GM03348 (cell line): Measurements from ENCODE around the gene CCDC134.
A peak's percentile ranks its signal among the peaks of the same experiment; 100 is the strongest.
"Not testable (repeated sequence)": the region's sequence is repeated elsewhere in the genome, so short reads cannot be mapped to it uniquely, and the experiment has no call there.

Experiments used
- DNase-seq: peaks from one replicate; pipeline ENCODE4 v3.0.0; 2012; ENCODE audit warnings: low spot score

CCDC134 gene

DNA sequence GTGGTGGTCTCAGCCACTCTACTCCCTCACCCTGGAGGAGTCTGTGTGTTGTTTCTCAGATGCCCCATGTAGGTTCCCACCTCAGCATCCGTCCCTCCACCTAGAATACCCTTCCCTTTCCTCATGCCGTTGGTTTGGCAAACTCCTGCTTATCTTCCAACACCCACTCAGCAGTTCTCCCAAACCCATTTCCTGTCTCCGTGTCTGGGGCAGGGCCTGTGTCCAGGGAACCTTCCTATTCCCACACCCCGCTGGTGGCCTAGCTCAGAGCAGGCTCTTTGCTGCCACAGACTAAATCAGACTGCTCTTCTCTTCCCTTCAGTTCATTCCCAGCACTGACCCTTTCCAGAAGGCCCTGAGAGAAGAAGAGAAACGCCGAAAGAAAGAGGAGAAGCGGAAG, 24.9 kb downstream of the CCDC134 start:
- DNase-seq, result peak; percentile 60

DNA sequence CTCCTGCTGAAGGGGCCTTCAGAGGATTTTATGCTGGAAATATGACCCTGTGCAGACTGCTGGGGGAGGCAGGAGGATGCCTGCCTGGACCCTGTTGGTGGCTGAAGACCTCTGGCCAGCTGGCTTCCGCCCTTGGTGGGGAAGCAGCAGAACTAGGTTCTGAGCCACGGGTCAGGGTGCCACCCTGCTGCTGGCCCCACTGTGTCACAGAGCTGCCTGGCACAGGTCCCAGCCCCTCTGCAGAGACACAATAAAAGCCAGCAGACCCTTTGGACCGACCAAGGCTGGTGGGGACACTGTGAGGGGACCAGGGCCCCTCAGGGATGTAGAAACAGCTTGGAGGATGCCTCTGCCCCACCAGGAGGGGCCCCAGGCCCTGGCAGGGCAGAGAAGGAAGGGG, 25.5 kb downstream of the CCDC134 start:
- DNase-seq, result no peak

DNA sequence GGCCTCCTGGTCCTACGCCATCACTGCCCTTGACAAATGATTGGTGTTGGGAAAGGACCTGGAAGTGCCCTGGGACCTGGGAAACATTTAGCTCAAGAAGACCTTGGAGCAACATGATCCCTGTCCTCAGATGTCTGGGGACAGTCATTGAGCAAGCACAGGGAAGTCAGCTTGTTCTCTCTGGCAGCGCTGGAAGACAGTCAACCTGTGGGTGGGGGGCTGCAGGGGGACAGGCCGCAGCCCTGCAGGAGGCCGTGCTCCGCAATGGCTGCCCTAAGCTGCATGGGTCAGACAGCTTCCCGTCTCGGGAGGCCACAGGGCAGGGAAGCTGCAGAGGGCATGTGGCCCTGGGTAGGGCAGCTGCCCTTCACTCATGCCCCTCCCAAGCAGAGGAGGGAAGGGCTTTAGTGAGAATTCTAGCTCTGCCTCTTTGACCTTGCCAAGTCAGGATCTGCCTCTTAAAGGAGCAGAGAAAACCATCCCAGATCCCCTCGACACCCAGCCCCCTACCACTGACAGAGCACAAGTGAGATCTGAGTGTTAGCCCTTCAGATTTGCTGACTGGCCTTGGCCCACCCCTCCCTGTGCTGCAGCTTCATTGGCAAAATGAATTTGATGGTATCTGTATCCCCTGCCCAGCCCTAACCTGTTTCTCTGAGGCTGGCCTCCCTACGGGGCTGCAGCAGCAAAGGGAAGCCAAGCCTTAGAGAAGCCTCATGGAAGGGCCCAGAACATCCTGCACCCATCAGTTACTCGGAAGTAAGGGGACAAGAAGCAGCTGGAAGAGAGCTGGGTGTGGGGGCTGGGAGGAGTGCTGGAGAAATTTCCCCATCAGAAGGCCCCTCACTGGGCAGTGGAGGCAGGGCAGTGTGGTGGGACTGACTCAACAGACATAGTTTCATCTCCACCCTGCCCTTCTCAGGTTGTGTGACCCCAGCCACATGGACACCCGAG, 26.2 kb downstream of the CCDC134 start:
- no peak for DNase-seq

DNA sequence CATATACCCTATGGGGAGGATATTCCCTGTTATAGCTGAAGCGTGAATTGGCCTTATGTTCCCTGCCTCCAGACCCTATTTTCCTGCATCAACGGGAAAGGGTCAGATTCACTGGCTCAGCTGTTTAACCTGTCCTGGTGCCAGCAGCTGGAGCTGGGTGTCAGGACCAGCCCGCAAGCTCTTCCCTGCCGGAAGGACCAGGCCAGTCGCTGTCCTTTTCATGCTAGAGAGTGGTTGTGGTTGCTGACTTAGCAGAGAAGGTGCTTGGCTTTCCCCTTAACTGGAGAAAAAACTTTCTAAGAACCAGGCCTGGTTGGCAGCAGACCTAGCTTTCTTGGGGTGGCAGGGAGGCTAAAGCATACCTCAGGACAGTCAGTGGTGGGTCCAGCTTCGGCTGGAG, 27.2 kb downstream of the CCDC134 start:
- no peak for DNase-seq

DNA sequence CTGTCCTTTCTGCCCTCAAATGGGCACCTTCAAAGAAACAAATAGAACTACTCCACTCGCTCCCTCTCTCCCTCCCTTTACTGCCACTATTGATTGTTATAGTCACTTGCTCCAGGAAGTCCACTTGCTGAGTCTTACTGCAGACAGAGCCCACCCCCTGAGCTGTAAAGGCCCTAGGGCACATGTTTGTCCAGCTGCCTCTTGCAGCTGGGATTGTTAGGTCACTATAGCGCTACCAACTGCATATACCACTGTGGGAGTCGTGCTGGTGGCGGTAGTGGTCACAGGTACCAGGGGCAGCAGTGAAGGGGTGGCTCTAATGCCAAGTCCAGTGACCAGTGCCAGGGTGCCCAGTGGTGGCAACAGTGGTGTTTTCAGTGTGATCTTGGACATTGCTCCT, 28.0 kb downstream of the CCDC134 start:
- DNase-seq, result no peak

DNA sequence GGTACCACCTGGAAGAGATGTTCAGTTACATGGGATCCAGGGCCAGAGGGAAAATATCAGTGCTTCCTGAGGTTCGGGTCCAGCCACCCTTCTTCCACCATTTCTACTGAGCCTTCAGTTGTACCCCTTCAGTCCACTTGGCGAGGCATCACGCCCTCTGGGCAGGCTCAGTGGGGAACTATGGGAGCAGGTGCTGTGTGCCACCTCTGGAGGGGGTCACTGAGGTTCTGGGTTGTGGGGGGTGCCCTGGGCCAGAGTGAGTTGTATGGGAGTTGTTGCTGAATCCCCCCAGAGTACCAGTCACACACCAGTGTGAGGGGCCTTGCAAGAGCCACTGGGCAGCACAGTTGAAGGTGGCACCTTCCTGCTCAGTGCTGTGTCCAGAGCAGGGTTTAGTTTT, 29.7 kb downstream of the CCDC134 start:
- no peak for DNase-seq

DNA sequence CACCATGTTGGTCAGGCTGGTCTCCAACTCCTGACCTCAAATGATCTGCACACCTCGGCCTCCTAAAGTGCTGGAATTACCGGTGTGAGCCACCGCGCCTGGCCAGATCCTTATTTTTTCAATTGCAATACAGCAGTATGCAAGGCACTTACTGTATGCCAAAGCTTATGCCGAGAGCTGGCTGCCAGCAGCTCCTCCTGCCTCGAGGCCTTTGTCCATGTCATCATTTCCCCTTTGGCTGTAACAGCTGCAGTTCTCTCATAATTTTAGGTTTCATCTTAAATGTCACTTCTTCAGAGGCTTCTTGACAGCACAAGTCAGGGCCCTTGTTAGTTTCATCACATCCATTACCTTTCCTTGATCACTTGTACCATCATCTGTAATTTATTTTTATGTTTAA, 30.9 kb downstream of the CCDC134 start:
- DNase-seq, result no peak

DNA sequence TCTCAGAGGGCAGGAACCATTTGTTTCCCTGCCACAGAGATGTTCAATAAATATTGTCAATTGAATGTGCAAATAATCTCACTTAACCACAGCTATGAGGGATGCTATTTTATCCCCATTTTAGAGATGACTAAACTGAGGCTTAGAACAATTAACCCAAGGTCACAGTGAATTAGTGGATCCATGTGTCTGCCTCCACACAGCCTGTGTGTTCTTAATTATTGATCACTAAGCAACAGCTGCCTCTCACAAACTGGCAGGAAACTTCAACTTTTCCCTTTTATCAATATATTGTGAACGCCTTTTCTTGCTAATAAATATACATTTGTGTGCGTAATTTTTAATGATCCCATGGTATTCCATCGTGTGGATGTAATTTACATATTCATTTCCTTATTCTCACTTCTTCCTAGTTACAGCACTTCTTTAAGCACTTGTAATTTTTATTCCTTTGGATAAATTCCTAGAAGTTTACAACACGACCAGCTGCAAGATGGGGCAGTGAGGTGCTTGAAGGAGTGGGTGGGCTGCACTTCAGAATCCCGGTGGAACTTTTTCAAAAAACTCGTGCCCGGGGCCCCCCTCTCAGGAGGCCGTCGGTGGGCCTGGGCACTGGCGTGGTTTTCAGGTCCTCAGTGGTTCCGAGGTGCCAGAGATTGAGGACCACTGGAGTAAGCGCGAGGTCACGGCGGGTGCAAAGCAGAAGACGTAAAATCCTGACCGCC, 31.5 kb downstream of the CCDC134 start:
- DNase-seq, result peak; percentile 29

DNA sequence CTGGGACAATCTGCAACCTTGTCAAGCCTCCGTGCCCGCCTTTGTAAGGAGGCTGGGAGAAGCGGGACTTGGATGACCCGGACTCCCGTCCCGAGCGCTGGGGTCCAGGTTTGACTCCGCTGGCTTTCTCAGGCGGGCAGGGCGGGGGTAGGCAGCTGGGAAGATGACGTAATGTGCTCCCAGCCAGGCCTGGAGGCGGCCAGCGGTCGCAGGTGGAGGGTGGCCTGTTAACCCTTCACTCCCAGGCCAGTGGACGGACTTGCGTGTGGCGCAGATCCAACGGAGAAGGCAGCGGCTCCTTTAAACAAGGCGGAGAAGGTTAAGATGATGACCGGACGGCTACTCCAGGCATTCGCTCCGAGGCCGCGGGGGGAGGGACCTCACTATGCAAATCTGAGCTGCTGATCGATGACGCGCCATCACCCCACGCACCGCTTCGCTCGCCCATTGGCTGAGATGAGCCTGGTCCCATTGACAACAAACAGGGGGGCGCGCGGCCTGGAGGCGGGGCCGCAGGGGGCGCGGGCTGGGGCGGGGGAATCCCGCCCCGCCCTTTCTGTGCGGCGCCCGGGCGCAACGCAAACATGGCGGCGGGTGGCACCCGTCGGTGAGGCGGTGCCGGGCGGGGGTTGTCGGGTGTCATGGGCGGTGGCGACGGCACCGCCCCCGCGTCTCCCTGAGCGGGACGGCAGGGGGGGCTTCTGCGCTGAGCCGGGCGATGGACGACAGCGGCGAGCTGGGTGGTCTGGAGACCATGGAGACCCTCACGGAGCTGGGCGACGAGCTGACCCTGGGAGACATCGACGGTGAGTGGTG, 32.3 kb downstream of the CCDC134 start, which contains the start of gene SREBF2:
TSS of gene SREBF2 (plus strand) at position 553 of the 816 bp plus-strand sequence. CDS start at position 719, 166 bp downstream.
- DNase-seq, result peak; percentile 99

DNA sequence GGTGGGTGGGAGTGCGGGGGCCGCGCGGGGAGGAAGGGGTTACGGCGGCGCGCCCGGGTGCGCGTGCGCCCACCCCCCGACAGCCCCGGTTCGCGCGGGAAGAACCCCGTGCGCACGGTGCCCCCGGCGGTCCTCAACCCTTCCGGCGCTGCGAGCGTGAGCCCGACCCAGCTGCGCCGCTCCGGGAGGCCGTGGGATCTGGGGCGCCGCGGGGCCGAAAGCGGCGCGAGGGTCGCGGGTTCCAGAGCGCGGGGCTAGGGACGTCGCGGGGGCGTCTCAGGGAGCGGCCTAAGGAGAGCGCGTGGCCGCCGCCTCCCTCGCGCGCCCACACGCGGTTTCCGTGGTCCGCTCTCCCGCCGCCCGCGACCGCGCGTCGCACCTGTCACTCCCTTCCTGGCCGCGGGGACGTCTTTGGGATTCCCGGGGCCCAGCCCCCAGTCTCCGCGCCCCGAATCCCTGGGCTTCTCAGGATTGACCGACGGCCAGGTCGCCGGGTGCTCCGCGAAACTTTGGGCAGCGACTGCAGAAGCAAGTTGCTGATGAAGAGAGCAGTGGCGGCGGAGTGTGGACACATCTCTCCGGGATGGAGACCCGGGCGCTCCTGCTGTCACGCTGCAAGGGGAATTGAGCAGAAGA, 33.0 kb downstream of the CCDC134 start:
- DNase-seq, result peak; percentile 58

DNA sequence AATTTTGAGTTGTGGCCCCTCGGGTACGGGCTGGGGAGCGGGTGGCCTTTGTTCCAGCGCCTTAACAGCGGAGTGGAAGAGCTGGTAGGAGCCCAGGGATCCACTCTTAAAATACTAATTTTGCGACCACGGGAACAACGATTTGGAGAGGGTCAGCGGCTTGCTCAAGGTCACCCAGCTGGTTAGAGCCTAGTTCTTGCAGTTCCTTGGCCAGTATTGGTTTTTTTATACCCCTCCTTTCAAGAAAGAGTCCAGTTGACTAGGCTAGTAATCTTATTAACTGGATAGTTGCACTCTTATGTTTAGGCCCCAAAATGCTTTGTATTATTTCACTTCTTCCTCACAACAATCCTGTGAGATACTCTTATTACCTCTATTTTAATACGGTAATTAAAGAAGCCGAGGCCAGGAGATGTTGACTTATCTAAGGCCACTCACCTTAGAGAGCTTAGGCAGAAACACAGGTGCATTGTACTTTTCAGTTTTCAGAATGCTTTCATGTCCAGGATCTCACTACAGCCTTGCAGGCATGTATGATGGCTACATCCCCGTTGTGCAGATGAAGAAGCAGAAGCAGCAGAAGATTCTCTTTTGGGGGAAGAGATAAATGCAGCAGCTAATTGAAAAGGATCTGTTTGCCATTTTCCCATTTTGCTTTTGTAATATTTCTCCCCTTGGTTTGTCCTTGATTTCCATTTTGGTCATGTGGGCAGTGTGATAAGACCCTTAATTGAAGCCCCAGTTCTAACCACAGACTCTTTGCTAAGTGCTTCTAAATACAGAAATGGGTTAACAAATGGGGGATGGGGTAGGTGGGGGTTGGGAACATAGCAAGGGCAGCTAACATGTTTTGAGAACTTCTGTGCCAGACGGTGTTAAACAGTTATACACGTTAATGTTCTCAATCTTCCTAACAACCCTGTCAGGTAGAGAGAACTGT, 33.8 kb downstream of the CCDC134 start:
- no peak for DNase-seq

DNA sequence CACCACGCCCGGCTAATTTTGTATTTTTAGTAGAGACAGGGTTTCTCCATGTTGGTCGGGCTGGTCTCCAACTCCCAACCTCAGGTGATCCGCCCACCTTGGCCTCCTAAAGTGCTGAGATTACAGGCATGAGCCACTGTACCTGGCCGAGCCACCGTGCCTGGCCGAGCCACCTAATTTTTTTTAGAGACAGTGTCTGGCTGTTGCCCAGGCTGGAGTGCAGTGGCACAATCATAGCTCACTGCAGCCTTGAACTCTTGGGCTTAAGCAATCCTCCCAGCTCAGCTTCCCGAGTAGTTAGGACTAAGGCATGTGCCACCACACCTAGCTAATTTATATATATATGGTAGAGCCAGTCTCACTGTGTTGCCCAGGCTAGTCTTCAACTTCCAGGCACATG, 35.0 kb downstream of the CCDC134 start:
- DNase-seq, result not testable (repeated sequence)

DNA sequence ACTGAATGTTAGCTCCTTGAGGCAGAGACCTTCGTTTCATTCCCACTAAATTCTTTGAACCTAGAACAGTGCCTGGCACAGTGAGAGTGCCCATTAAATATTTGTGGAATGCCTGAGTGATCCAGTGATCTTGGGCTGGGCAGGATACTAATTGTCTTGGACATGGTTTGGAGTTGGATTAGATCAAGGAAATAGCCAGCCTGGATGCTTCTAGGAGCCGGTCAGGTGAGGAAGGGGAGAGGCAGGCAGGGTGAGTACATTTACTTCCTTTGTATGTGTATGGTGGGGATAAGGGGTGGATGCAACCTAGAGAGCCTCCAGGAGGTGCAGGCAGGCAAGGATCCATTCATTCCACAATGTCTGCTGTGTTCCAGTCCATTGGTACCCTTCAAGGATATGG, 36.1 kb downstream of the CCDC134 start:
- DNase-seq, result no peak

DNA sequence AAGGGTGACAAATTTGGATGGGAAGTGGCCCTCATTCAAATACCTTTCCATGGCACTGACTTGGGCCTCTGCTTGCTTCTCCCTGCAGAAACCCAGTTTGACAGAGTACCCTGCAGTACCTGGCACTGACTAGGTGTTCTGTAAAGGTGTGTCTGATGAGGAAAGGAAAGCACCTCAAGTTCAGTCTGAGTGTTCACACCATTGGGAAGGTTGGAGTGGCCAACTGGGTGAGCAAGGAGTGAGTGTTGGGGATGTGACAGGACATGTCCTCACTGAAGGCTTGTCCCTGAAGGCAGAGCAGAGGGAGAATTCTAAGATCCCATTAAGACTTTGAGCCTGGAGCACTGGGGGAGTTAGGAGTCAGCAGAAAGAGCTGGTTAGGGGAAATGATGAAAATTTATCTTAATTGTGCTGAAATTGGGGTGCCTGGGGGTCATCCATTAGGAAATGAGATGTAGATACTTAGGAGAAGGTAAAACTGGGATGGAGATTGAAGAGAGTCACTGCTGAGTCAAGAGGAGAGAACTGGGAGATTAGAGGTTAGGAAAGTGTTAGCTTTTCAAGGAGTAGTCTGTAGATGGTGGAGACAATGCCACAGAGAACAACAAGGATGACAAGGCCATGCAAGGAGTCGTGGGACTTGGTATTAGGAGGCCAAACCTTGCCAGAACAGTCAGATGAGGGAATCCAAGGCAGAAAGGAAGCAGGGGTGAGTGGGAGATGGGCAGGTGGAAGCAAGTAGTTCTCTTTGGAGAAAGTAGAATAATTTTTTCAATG, 38.6 kb downstream of the CCDC134 start:
- DNase-seq, result no peak

DNA sequence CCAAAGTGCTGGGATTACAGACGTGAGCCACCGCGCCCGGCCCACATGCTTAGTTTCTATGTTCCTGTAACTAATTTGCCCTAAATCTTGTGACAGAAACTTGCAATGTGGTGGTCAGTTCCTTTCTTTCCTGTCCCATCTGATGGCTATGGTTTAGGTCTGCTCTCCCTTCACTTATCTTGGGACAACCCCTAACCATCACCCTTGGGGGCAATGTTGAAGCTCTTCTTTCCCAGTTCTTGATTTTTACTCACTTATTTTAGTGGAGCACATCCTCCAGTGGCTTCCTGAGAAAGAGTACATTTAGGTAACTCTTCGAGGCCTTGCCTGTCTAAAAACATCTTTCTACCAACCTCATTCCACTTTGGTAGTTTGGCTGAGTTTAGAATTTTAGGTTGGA, 39.7 kb downstream of the CCDC134 start:
- no peak for DNase-seq

DNA sequence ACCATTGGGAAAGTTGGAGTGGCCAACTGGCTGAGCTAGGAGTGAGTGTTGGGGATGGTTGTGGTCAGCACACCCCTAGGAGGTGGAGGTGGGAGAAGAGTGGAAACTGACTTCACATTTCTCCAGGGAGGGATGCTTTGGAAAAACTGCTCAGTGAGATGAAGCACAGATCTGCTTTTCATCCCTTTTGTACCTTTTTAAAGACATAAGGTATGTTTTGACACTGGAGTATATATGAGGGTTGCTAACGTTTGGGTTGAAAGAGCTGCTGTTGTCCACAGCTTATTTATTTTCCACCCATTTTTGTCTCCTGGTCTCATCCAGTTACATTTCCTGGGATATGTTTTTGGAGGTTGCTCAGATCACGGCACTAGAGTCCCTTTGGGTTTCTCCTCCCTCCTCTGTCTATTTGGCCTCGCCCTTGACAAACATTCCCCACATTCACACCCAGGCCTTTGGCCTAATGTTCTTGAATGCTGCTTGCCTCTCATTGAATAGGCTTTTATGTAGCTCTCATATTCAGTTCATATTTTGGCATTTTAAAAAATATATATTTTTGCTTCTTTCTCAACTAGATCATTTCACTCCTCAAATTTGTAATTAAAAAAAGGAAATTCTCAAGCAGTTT, 40.7 kb downstream of the CCDC134 start:
- DNase-seq, result no peak

DNA sequence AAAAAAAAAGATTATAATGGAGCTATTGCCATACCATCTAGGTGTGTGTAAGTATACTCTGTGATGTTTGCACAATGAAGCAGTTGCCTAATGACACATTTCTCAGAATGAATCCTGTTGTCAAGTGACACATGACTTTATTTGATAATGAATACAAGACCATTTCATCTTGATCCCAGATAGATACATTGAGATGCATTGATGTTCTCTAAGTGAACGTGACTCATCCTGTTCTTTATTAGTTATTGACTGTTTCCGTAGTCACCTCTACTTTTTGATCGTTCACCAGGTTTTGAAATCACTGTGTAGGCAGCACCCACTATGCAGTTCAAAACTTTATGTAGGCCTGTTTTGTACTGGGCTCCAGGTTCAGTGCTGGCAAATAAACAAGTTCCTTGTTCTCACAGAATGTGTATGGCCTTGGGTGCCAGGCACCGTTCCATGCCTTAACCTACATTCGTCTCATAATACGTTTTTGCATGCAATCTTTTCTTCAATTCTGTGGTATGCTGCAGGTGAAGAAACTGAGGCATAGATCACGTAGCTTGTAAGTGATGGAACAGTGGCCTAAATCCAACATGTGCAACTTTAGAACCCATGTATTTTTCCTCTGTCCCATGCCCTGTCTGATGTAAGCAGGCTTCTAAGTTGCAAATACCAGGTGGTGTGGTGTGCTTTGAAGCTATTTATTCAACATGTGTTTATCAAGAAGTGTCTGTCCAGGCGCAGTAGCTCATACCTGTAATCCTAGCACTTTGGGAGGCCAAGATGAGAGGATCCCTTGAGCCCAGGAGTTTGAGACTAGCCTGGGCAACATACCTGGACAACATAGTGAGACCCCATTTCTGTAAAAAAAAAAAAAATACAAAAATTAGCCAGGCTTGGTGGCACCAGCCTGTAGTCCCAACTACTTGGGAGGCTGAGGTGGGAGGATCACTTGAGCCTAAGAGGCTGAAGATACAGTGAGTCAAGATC, 42.8 kb downstream of the CCDC134 start:
- DNase-seq, result no peak

DNA sequence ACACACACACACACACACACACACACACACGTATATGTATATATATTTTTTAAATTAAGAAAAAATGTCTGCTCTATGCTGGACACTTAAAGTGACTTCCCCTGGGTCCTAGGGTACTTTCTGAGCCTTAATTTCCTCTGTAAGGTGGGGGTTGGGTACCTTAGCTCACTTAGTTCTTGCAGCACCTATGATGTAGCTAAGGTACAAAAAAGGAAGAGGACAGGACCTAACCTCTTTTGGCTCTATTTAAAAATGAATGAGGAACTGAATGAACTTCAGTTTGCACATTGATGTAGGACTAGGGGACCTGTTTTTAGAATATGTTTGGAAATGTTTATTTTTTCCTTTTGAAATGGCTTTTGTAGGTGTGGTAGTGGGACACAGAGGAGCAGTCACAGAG, 43.6 kb downstream of the CCDC134 start:
- no peak for DNase-seq
